Measurements from ENCODE around the gene C1orf198.
"Not testable (repeated sequence)": the region's sequence is repeated elsewhere in the genome, so short reads cannot be mapped to it uniquely, and the experiment has no call there.

C1orf198 gene

GRCh38 chr1:230861489-230861888, 6.8 kb downstream of the C1orf198 start:
- DNase-seq (ENCODE audit: low read depth, low spot score), result peak; percentile 50

GRCh38 chr1:230860617-230861384, 7.5 kb downstream of the C1orf198 start:
- DNase-seq (ENCODE audit: low read depth, low spot score), result no peak

GRCh38 chr1:230858918-230859729, 9.2 kb downstream of the C1orf198 start:
- peak; percentile 32 for DNase-seq (ENCODE audit: low read depth, low spot score)

GRCh38 chr1:230858236-230858820, 10.0 kb downstream of the C1orf198 start:
- no peak for DNase-seq (ENCODE audit: low read depth, low spot score)

GRCh38 chr1:230857822-230858221, 10.5 kb downstream of the C1orf198 start:
- DNase-seq (ENCODE audit: low read depth, low spot score), result no peak

GRCh38 chr1:230857077-230857476, 11.2 kb downstream of the C1orf198 start:
- DNase-seq (ENCODE audit: low read depth, low spot score), result no peak

GRCh38 chr1:230855886-230856285, 12.4 kb downstream of the C1orf198 start:
- no peak for DNase-seq (ENCODE audit: low read depth, low spot score)

- no peak for DNase-seq (ENCODE audit: low read depth, low spot score)
Observed at GRCh38 chr1:230854423-230854822, 13.9 kb downstream of the C1orf198 start.

GRCh38 chr1:230853731-230854130, 14.6 kb downstream of the C1orf198 start:
- DNase-seq (ENCODE audit: low read depth, low spot score), result no peak

- DNase-seq (ENCODE audit: low read depth, low spot score), result no peak
Observed at GRCh38 chr1:230852959-230853358, 15.4 kb downstream of the C1orf198 start.

GRCh38 chr1:230851291-230851691, 17.0 kb downstream of the C1orf198 start:
- DNase-seq (ENCODE audit: low read depth, low spot score), result peak; percentile 99

GRCh38 chr1:230850547-230850946, 17.8 kb downstream of the C1orf198 start:
- no peak for DNase-seq (ENCODE audit: low read depth, low spot score)

GRCh38 chr1:230849451-230850224, 18.7 kb downstream of the C1orf198 start:
- no peak for DNase-seq (ENCODE audit: low read depth, low spot score)

GRCh38 chr1:230848235-230848634, 20.1 kb downstream of the C1orf198 start:
- no peak for DNase-seq (ENCODE audit: low read depth, low spot score)

GRCh38 chr1:230845184-230845583, 23.1 kb downstream of the C1orf198 start:
- DNase-seq (ENCODE audit: low read depth, low spot score), result not testable (repeated sequence)

- DNase-seq (ENCODE audit: low read depth, low spot score), result no peak
Observed at GRCh38 chr1:230844561-230844960, 23.8 kb downstream of the C1orf198 start.

- no peak for DNase-seq (ENCODE audit: low read depth, low spot score)
Observed at GRCh38 chr1:230843503-230844309, 24.6 kb downstream of the C1orf198 start.

GRCh38 chr1:230842801-230843200, 25.5 kb downstream of the C1orf198 start:
- no peak for DNase-seq (ENCODE audit: low read depth, low spot score)

GRCh38 chr1:230839173-230839572, 29.1 kb downstream of the C1orf198 start:
- no peak for DNase-seq (ENCODE audit: low read depth, low spot score)

GRCh38 chr1:230836793-230837192, 31.5 kb downstream of the C1orf198 start:
- DNase-seq (ENCODE audit: low read depth, low spot score), result no peak

GRCh38 chr1:230836347-230836746, 32.0 kb downstream of the C1orf198 start:
- no peak for DNase-seq (ENCODE audit: low read depth, low spot score)

Data from ELF-1 (cell line).